Keratinocyte (primary cell): Measurements from ENCODE around the gene ACR. TPM values are rescaled to one million over a fixed set of nuclear protein-coding genes. Genes with fewer than 3 reads are reported as not detected.
A peak's percentile ranks its signal among the peaks of the same experiment; 100 is the strongest.
"Not testable (repeated sequence)": the region's sequence is repeated elsewhere in the genome, so short reads cannot be mapped to it uniquely, and the experiment has no call there.

Experiments used
- DNase-seq: peaks from one replicate; pipeline ENCODE4 v3.0.0-alpha.2; 2011; ENCODE audit warnings: low read depth, missing footprints, low spot score
- FAIRE-seq: peaks from 2 replicates; lab custom pipeline; 2011; peaks lifted over from hg19 to GRCh38; lab: Jason Lieb, UNC
- H2AFZ ChIP-seq: 2 replicates; pipeline ENCODE4 v1.6.0; 2012; ENCODE audit warnings: low read length, control low read depth, inconsistent platforms; ENCODE audit not compliant: control insufficient read depth
- H3K27ac ChIP-seq: 2 replicates; pipeline ENCODE4 v1.5.1; 2011; ENCODE audit warnings: low read length; ENCODE audit not compliant: control insufficient read depth, insufficient read depth
- H3K27me3 ChIP-seq: 3 replicates; pipeline ENCODE4 v1.6.0; 2011; ENCODE audit warnings: low read length; ENCODE audit not compliant: control insufficient read depth, insufficient read depth; ENCODE audit errors: extremely low read depth
- H3K36me3 ChIP-seq, 2 experiments: 2 replicates in 1 of 2; 3 replicates in 1 of 2; pipeline ENCODE4 v1.5.1; 2011; ENCODE audit warnings: low read length in 2 of 2, mild to moderate bottlenecking in 1 of 2; ENCODE audit not compliant: control insufficient read depth in 2 of 2, insufficient read depth in 2 of 2; ENCODE audit errors: extremely low read depth in 1 of 2
- H3K4me1 ChIP-seq: 3 replicates; pipeline ENCODE4 v1.5.1; 2011; ENCODE audit warnings: low read length; ENCODE audit not compliant: control insufficient read depth, insufficient read depth; ENCODE audit errors: extremely low read depth
- H3K4me2 ChIP-seq: 3 replicates; pipeline ENCODE4 v1.6.0; 2011; ENCODE audit warnings: low read depth, low read length; ENCODE audit not compliant: control insufficient read depth, insufficient read depth; ENCODE audit errors: extremely low read depth
- H3K4me3 ChIP-seq, 3 experiments: fragments of 200-600 bp in 1 of 3; sonication (generic) in 1 of 3; 2 replicates in 2 of 3; 3 replicates in 1 of 3; pipeline ENCODE4 v1.5.1; 2011 to 2016; ENCODE audit warnings: low read length in 3 of 3, mild to moderate bottlenecking in 3 of 3, control low read depth in 2 of 3, inconsistent platforms in 1 of 3, low read depth in 1 of 3, mixed read lengths in 1 of 3, mixed run types in 1 of 3, moderate library complexity in 1 of 3; ENCODE audit not compliant: control insufficient read depth in 2 of 3, insufficient read depth in 2 of 3; ENCODE audit errors: extremely low read depth in 1 of 3
- H3K79me2 ChIP-seq: 2 replicates; pipeline ENCODE4 v1.6.0; 2012; ENCODE audit warnings: low read length; ENCODE audit not compliant: control insufficient read depth, insufficient read depth
- H3K9ac ChIP-seq: 3 replicates; pipeline ENCODE4 v1.6.0; 2011; ENCODE audit warnings: low read length; ENCODE audit not compliant: control insufficient read depth, insufficient read depth; ENCODE audit errors: extremely low read depth
- H3K9me1 ChIP-seq: 3 replicates; pipeline ENCODE4 v1.6.0; 2011; ENCODE audit warnings: low read length; ENCODE audit not compliant: control insufficient read depth, insufficient read depth; ENCODE audit errors: extremely low read depth
- H3K9me3 ChIP-seq: 2 replicates; pipeline ENCODE4 v1.5.1; 2012; ENCODE audit warnings: low read depth, low read length; ENCODE audit not compliant: control insufficient read depth
- H4K20me1 ChIP-seq: 3 replicates; pipeline ENCODE4 v1.6.0; 2011; ENCODE audit warnings: low read length; ENCODE audit not compliant: control insufficient read depth, insufficient read depth; ENCODE audit errors: extremely low read depth
- dilution Hi-C: fragments of 300-500 bp; cut with MboI; formaldehyde crosslinking; loops from one replicate; pipeline ENCODE4 v1.7.0; 2020; ENCODE audit warnings: low sequenced_read_pairs; ENCODE audit not compliant: extremely low pct_ligation_motif_present
- polyA plus RNA-seq, 5 experiments: library from polyadenylated mRNA; depleted of rRNA in 3 of 5; stranded (reverse) in 3 of 5; stranded (forward) in 1 of 5; unstranded in 1 of 5; fragments of >200 nt; gene quantifications; 1 replicate in 1 of 5; 2 replicates in 3 of 5; 3 replicates in 1 of 5; pipeline versions ENCODE4 v1.2.1 to v1.2.3, GENCODE V29; 2011 to 2012; ENCODE audit warnings: missing spikeins in 2 of 5, low read depth in 1 of 5, low replicate concordance in 1 of 5

The ACR gene
- polyA plus RNA-seq, 1 donor (not counting 4 experiments of a cell fraction or from before 2014, with no cell fraction given) = not detected

DNA sequence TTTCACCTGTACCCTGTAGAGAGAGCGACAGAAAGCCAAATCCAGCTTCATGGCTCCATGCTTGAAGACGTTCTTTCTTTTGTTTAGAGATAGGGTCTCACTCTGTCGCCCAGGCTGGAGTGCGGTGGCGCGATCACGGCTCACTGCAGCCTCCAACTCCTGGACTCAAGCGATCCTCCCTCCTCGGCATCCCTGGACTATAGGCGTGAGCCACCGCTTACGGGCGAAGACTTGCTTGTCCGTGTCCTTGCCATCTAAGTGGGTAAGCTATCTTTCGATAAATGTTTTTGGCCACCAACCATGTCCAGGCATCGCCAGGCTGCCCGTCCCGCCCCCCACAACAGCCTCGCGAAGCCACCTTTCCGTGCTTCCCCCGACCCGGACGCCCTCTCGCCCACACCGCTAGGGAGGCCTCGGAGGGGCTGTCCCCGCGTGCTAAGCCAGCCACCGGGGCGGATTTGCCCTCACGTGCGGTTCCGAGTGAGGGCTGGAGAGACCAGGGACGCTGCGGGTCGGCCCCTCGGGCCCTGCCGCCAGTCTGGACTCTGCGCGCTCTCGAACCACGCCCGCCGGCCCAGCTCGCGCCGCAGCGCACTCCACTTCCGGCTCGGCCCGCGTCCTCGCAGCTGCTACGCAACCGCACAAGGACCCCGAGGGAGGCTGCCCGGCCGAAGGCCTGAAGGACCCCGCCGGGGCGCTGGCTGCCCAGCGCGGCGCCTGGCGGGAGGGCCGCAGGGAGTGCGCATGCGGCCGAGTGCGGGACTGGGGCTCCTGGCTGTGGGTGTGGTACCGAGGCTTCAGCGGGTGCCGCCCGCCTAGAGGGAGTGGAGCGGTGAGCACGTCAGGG lies 45.3 kb downstream of the ACR start, which contains the start of gene RABL2B:
Gene RABL2B (minus strand): TSS at position 604 of the 847 bp plus-strand sequence. CDS start 1,342 bp downstream, outside the sequence.
- H3K4me3 ChIP-seq = peak within 1 kb of the TSS; percentile 48 to 66 (median 52)
- DNase-seq = peak; percentile 41
- H3K27me3 ChIP-seq, H3K79me2 ChIP-seq, FAIRE-seq, dilution Hi-C loops, H3K9me1 ChIP-seq, H3K4me1 ChIP-seq, H3K36me3 ChIP-seq, H4K20me1 ChIP-seq, H3K9me3 ChIP-seq: not testable (repeated sequence)
- H3K27ac ChIP-seq = peak within 1 kb of the TSS; percentile 36
- H3K9ac ChIP-seq = peak within 1 kb of the TSS; percentile 58
- H2AFZ ChIP-seq = peak within 1 kb of the TSS; percentile 49
- peak within 1 kb of the TSS; percentile 58 for H3K4me2 ChIP-seq

- H2AFZ ChIP-seq, H3K4me1 ChIP-seq, H3K9me3 ChIP-seq, dilution Hi-C loops, H3K79me2 ChIP-seq, FAIRE-seq, DNase-seq, H4K20me1 ChIP-seq, H3K36me3 ChIP-seq, H3K27me3 ChIP-seq, H3K9me1 ChIP-seq: not testable (repeated sequence)
- peak overlapping the region; percentile 58 for H3K4me2 ChIP-seq
- H3K27ac ChIP-seq = peak overlapping the region; percentile 36
- H3K4me3 ChIP-seq = peak overlapping the region; percentile 48 to 65 (median 52)
- peak overlapping the region; percentile 58 for H3K9ac ChIP-seq
These were observed 45.9 kb downstream of the ACR start for GRCh38 chr22:50783880-50784276.

GRCh38 chr22:50785289-50785688 lies 47.3 kb downstream of the ACR start:
- H3K27me3 ChIP-seq, dilution Hi-C loops, H4K20me1 ChIP-seq, H3K79me2 ChIP-seq, H3K9ac ChIP-seq, H3K4me1 ChIP-seq, H3K4me3 ChIP-seq, FAIRE-seq, DNase-seq, H3K9me1 ChIP-seq, H2AFZ ChIP-seq, H3K36me3 ChIP-seq, H3K9me3 ChIP-seq, H3K4me2 ChIP-seq, H3K27ac ChIP-seq: not testable (repeated sequence)

DNA sequence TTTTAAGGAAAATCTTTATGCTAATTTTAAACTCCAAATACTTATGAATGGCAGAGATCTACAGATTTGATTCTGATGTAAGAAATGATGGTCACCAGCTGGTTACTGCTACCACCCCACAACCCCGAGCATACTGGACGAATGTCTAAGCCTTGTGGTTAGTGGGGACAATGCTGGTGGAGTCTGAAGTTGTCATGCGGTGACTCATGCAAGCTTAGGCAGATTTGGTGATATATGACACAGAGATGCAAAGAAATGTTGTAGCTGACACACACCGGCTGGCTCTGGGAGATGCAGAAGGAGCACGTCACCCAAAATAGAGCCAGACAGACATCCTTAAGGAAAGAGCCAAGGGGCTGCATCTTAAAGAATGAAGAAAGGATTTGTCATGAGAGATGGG lies 48.9 kb downstream of the ACR start:
- H3K9me1 ChIP-seq, H4K20me1 ChIP-seq, H3K4me1 ChIP-seq, H3K4me2 ChIP-seq, H3K27me3 ChIP-seq, H3K79me2 ChIP-seq, H3K36me3 ChIP-seq, DNase-seq, dilution Hi-C loops, H3K27ac ChIP-seq, H3K4me3 ChIP-seq, FAIRE-seq, H2AFZ ChIP-seq, H3K9ac ChIP-seq, H3K9me3 ChIP-seq: not testable (repeated sequence)
